Peyer's patch (tissue), 4 donors: ENCODE data around the gene NPFF. TPM values are rescaled to one million over a fixed set of nuclear protein-coding genes. Genes with fewer than 3 reads are reported as not detected.

Experiments used
- DNase-seq, 3 donors: peaks; one replicate each; pipeline ENCODE4 v3.0.0-alpha.2; 2017 to 2019
- H3K27ac ChIP-seq, 4 donors: fragments of 200-600 bp; sonication (generic); one replicate each; pipeline ENCODE4 v1.5.1; 2016 to 2019
- H3K27me3 ChIP-seq, 2 donors: fragments of 200-600 bp; sonication (generic); one replicate each; pipeline ENCODE4 v1.5.1; 2019
- H3K36me3 ChIP-seq, 3 donors: fragments of 200-600 bp; sonication (generic); one replicate each; pipeline ENCODE4 v1.5.1; 2016 to 2019
- H3K4me1 ChIP-seq, 4 donors: fragments of 200-600 bp; sonication (generic); one replicate each; pipeline ENCODE4 v1.5.1; 2016 to 2019
- H3K4me3 ChIP-seq, 4 donors: fragments of 200-600 bp; sonication (generic); 1 replicate in 3 of 4; 2 replicates in 1 of 4; pipeline ENCODE4 v1.5.1; 2016 to 2019; ENCODE audit warnings: mild to moderate bottlenecking in 1 of 4
- H3K9me3 ChIP-seq, 4 donors: fragments of 200-600 bp; sonication (generic); one replicate each; pipeline ENCODE4 v1.5.1; 2016 to 2019; ENCODE audit warnings: mild to moderate bottlenecking in 1 of 4
- POLR2A ChIP-seq, 2 donors: fragments of 450-650 bp; IDR thresholded peaks; one replicate each; pipeline ENCODE4 v1.5.1; 2017; ENCODE audit warnings: antibody characterized with exemption in 2 of 2, mild to moderate bottlenecking in 2 of 2, moderate library complexity in 2 of 2
- total RNA-seq, 4 donors: library from RNA; depleted of rRNA; stranded (reverse); fragments of >200 nt; gene quantifications; one replicate each; pipeline ENCODE4 v1.1.0, GENCODE V29; 2016
- TF ChIP-seq, protein P1 (sequence below), 6 experiments: fragments of 450-650 bp in 4 of 6; fragments of 200-600 bp in 2 of 6; sonication (generic) in 1 of 6; IDR thresholded peaks; one replicate each; pipeline ENCODE4 v1.5.1; 2017 to 2019; ENCODE audit warnings: antibody characterized with exemption in 6 of 6, mild to moderate bottlenecking in 3 of 6, moderate library complexity in 1 of 6

Gene NPFF
- total RNA-seq, 4 donors from 2014 or later: not detected

DNA sequence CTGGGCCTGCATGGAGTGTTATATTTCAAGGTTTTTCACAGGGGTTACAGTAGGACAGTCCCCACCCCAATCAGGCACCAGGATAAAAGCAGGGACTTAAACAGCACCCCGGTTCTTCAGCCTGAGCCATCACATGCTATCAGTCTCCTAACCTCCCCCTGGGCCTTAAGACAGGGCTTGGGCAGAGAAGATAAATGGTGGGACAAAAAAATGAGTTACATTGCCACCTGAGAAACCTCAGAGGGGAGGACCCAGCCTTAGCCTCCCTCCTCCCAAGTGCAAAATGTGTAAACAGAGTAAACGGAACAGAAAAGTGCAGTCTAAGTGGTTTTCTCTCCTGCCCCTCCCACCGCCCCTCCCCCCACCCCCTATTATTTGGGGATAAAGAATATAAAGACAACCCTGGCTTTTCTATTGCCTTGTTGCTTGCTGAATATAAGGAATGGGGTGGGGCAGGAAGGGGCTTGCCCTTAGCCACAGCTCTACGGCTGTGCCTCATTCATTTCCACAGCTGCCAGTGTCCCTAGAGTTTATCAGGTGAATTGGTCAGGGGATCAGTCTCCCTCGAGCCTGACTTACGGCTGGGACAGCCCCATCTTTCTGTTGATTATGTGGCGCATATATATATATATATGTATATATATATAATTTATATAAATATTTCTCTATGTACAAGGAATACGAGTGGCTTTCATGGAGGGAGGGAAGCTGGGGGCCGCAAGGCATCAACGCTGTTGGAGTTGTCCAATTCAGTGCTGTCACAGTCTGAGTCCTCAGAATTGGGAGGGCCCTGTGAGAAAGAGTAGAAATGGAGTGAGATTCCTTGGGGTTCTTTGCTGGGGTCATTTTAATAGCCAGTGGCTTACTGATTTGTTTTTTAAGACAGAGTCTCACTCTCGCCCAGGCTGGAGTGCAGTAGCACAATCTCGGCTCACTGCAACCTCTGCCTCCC is 26.5 kb downstream of the NPFF start:
- H3K27me3 ChIP-seq: no peaks in the 10 kb centered on the region
- DNase-seq: no peak
- no peak overlapping the region for H3K4me3 ChIP-seq
- no peaks in the 10 kb centered on the region for H3K9me3 ChIP-seq
- TF ChIP-seq POLR2A (IDR thresholded peaks at IDR 0.05): no peak
- TF ChIP-seq, protein P1, sequence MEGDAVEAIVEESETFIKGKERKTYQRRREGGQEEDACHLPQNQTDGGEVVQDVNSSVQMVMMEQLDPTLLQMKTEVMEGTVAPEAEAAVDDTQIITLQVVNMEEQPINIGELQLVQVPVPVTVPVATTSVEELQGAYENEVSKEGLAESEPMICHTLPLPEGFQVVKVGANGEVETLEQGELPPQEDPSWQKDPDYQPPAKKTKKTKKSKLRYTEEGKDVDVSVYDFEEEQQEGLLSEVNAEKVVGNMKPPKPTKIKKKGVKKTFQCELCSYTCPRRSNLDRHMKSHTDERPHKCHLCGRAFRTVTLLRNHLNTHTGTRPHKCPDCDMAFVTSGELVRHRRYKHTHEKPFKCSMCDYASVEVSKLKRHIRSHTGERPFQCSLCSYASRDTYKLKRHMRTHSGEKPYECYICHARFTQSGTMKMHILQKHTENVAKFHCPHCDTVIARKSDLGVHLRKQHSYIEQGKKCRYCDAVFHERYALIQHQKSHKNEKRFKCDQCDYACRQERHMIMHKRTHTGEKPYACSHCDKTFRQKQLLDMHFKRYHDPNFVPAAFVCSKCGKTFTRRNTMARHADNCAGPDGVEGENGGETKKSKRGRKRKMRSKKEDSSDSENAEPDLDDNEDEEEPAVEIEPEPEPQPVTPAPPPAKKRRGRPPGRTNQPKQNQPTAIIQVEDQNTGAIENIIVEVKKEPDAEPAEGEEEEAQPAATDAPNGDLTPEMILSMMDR (IDR thresholded peaks at IDR 0.05): no peak
- H3K36me3 ChIP-seq: peaks cover 0 to 89% (median 0%) of the 10 kb centered on the region in 3 donors
- no peak overlapping the region for H3K27ac ChIP-seq
- H3K4me1 ChIP-seq: peaks cover 0 to 19% (median 2%) of the 10 kb centered on the region in 4 donors

DNA sequence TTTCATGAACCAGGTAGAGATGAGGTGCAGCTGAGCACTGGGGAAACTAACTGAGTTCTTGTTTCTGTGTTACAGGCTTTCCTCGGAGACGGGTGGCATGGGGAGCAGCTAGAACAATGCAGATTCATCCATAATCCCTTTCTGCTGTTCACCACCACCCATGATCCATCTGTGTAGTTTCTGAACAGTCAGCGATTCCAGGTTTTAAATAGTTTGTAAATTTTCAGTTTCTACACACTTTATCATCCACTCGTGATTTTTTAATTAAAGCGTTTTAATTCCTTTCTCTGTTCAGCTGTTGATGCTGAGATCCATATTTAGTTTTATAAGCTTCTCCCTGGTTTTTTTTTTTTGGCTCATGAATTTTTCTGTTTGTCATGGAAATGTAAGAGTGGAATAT is 28.0 kb downstream of the NPFF start:
- Histone ChIP-seq H3K4me1 (peaks cover 0 to 25% (median 2%) of the 10 kb centered on the region in 4 donors), H3K27ac (no peak overlapping the region), H3K36me3 (peaks cover 0 to 94% (median 0%) of the 10 kb centered on the region in 3 donors), H3K4me3 (no peak overlapping the region), H3K27me3 (no peaks in the 10 kb centered on the region), H3K9me3 (no peaks in the 10 kb centered on the region)
- DNase-seq: no peak
- TF ChIP-seq, protein P1 (IDR thresholded peaks at IDR 0.05): no peak
- no peak for TF ChIP-seq POLR2A (IDR thresholded peaks at IDR 0.05)

DNA sequence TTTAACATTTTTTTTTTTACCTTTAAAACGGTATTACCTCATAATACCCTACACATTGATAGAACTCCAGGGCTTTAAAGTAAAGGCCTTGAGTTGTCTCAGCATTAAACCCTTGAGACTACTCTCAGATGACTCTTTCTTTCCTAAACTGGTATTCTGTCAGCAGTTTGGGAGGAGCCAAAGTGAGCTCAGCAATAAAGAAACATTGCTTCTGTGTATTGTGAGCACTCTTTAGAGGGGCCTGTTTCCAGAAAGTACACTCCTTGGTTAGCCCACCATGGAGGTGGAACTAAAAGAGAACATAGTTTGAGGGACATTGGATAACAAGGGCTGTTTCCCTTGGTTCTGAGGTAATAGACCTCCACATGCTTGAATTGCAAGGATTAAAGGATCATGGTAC is 28.4 kb downstream of the NPFF start:
- Histone ChIP-seq H3K27ac (no peak overlapping the region), H3K4me1 (peaks cover 0 to 25% (median 2%) of the 10 kb centered on the region in 4 donors), H3K9me3 (no peaks in the 10 kb centered on the region), H3K4me3 (no peak overlapping the region), H3K27me3 (no peaks in the 10 kb centered on the region), H3K36me3 (peaks cover 0 to 98% (median 0%) of the 10 kb centered on the region in 3 donors)
- DNase-seq: no peak
- TF ChIP-seq, protein P1 (IDR thresholded peaks at IDR 0.05): no peak
- no peak for TF ChIP-seq POLR2A (IDR thresholded peaks at IDR 0.05)

DNA sequence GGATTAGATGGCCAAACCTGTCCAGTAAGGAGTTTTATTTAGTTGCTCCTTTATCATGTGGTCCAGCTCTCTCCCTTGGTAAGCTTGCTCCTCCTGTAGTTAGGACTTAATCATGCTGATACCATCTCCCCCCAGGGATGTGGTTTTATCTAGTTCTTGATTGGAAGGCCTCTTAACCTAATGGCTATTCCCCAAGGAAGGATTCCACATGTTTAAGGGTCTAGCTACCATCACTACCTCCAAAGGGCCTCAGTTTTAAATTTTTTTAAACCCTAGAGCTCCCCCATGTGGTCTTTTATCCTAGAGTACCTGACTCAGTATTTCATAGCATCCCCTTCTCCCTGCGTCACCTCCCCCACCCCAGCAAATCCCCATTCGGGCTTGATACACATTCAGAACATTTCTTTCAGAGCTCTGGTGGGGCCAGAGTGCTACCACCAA is 30.5 kb downstream of the NPFF start:
- Histone ChIP-seq H3K27ac (no peak overlapping the region), H3K27me3 (no peaks in the 10 kb centered on the region), H3K4me1 (peaks cover 0 to 11% (median 0%) of the 10 kb centered on the region in 4 donors), H3K36me3 (peaks cover 0 to 99% (median 0%) of the 10 kb centered on the region in 3 donors), H3K9me3 (no peaks in the 10 kb centered on the region), H3K4me3 (no peak overlapping the region)
- TF ChIP-seq, protein P1 (IDR thresholded peaks at IDR 0.05): peak in 1 of 6 experiments; percentile 19
- TF ChIP-seq POLR2A (IDR thresholded peaks at IDR 0.05): no peak
- DNase-seq: no peak

DNA sequence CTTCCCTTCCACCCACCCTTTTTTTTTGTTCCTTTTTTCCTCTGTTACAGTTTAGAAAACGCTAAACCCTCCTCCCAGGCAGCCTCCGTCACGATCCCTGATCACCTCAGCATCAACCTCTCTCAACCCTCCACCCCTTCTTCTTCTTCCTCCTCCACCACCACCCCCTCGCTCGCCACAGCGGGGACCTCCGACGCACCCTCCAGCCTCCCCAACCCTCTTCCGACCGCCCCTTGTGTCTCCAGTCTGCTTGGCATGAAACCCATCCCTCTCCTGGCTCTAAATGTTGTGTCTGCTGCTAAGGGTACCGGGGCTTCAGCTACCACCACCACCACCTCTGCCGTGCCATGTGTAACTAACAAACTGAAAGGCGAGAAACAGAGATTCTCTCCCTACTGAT is 32.5 kb downstream of the NPFF start:
- peaks cover 0 to 5% (median 0%) of the 10 kb centered on the region in 4 donors for H3K4me1 ChIP-seq
- no peaks in the 10 kb centered on the region for H3K27me3 ChIP-seq
- H3K36me3 ChIP-seq: peaks cover 0 to 99% (median 0%) of the 10 kb centered on the region in 3 donors
- no peak for TF ChIP-seq POLR2A (IDR thresholded peaks at IDR 0.05)
- TF ChIP-seq, protein P1 (IDR thresholded peaks at IDR 0.05): no peak
- H3K4me3 ChIP-seq: no peak overlapping the region
- H3K27ac ChIP-seq: no peak overlapping the region
- no peaks in the 10 kb centered on the region for H3K9me3 ChIP-seq
- no peak for DNase-seq
